ENCODE results near the gene RAP1GDS1.

The RAP1GDS1 gene

GRCh38 chr4:98480535-98480934 lies 219.4 kb downstream of the RAP1GDS1 start (continued):
- TF ChIP-seq ZNF580 (tag by site-specific recombination; IDR thresholded peaks at IDR 0.05), result no peak
- TF ChIP-seq ZNF558 (tag by site-specific recombination; IDR thresholded peaks at IDR 0.05), result no peak
- no peak for TF ChIP-seq ZNF433 (tag by site-specific recombination; IDR thresholded peaks at IDR 0.05; ENCODE audit: low read depth)
- no peak for TF ChIP-seq ZNF488 (tag by site-specific recombination; IDR thresholded peaks at IDR 0.05)
- no peak for TF ChIP-seq ZNF416 (tag by site-specific recombination; IDR thresholded peaks at IDR 0.05)

GRCh38 chr4:98481167-98481566 lies 220.0 kb downstream of the RAP1GDS1 start:
- H3K4me1 ChIP-seq (ENCODE audit: control insufficient read depth, insufficient read depth, low read length), result peaks cover 3% of the 10 kb centered on the region; the same call in 1 of the 2 replicates
- CTCF ChIA-PET, result no interaction called here
- no peak overlapping the region for H3K4me3 ChIP-seq (ENCODE audit: low read depth, low read length)
- H3K36me3 ChIP-seq (ENCODE audit: control insufficient read depth in 2 of 2, insufficient read depth in 1 of 2, low read length in 2 of 2), result no peaks in the 10 kb centered on the region
- TF ChIP-seq ZNF510 (tag by site-specific recombination; IDR thresholded peaks at IDR 0.05; ENCODE audit: insufficient replicate concordance) (no peak), ZNF274 (IDR thresholded peaks at IDR 0.05; ENCODE audit: low read length) (no peak), ZNF274 (tag by site-specific recombination; IDR thresholded peaks at IDR 0.05; ENCODE audit: borderline replicate concordance) (no peak), ZNF513 (tag by site-specific recombination; IDR thresholded peaks at IDR 0.05) (no peak), ZSCAN4 (tag by site-specific recombination; IDR thresholded peaks at IDR 0.05) (no peak), ZNF768 (tag by site-specific recombination; IDR thresholded peaks at IDR 0.05) (no peak), ZNF76 (tag by site-specific recombination; IDR thresholded peaks at IDR 0.05; ENCODE audit: borderline replicate concordance, low read depth) (no peak), ZNF280C (tag by site-specific recombination; IDR thresholded peaks at IDR 0.05) (no peak), SALL2 (tag by site-specific recombination; IDR thresholded peaks at IDR 0.05; ENCODE audit: borderline replicate concordance) (no peak), ZNF138 (tag by site-specific recombination; IDR thresholded peaks at IDR 0.05; ENCODE audit: borderline replicate concordance) (no peak), GLIS2 (tag by site-specific recombination; IDR thresholded peaks at IDR 0.05) (no peak), ZNF629 (tag by site-specific recombination; IDR thresholded peaks at IDR 0.05) (no peak), PRDM6 (tag by site-specific recombination; IDR thresholded peaks at IDR 0.05) (no peak)
- no peak overlapping the region for H3K27ac ChIP-seq (ENCODE audit: extremely low read depth, low read depth, low read length)
- POLR2A ChIA-PET, result interaction anchor here (0.6 kb wide), 1 partner anchor 470 kb away, joined by 7 read pairs; no protein-coding TSS in a partner anchor
- H3K9me3 ChIP-seq (ENCODE audit: control insufficient read depth, insufficient read depth, low read depth, low read length), result no peaks in the 10 kb centered on the region
